HUES48 (cell line): ENCODE measurements around the gene MED27.

Experiments
- H3K27ac ChIP-seq: one replicate; pipeline ENCODE4 v1.7.0; 2013; ENCODE audit warnings: low read depth, low read length, inconsistent platforms
- H3K27me3 ChIP-seq: 2 replicates; pipeline ENCODE4 v1.6.1; 2013; ENCODE audit warnings: mild to moderate bottlenecking, low read length; ENCODE audit not compliant: control insufficient read depth, insufficient read depth
- H3K36me3 ChIP-seq: 2 replicates; pipeline ENCODE4 v1.6.1; 2013; ENCODE audit warnings: low read length; ENCODE audit not compliant: control insufficient read depth, insufficient read depth
- H3K4me1 ChIP-seq: 2 replicates; pipeline ENCODE4 v1.6.1; 2013; ENCODE audit warnings: mild to moderate bottlenecking, low read length; ENCODE audit not compliant: control insufficient read depth, insufficient read depth
- H3K4me3 ChIP-seq: 2 replicates; pipeline ENCODE4 v1.5.1; 2013; ENCODE audit warnings: mild to moderate bottlenecking, low read depth, low read length
- H3K9ac ChIP-seq: 2 replicates; pipeline ENCODE4 v1.6.1; 2013; ENCODE audit warnings: mild to moderate bottlenecking, low read depth, low read length, moderate library complexity
- H3K9me3 ChIP-seq: 2 replicates; pipeline ENCODE4 v1.6.1; 2013; ENCODE audit warnings: low read length; ENCODE audit not compliant: control insufficient read depth, insufficient read depth

MED27 gene, protein sequence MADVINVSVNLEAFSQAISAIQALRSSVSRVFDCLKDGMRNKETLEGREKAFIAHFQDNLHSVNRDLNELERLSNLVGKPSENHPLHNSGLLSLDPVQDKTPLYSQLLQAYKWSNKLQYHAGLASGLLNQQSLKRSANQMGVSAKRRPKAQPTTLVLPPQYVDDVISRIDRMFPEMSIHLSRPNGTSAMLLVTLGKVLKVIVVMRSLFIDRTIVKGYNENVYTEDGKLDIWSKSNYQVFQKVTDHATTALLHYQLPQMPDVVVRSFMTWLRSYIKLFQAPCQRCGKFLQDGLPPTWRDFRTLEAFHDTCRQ

DNA sequence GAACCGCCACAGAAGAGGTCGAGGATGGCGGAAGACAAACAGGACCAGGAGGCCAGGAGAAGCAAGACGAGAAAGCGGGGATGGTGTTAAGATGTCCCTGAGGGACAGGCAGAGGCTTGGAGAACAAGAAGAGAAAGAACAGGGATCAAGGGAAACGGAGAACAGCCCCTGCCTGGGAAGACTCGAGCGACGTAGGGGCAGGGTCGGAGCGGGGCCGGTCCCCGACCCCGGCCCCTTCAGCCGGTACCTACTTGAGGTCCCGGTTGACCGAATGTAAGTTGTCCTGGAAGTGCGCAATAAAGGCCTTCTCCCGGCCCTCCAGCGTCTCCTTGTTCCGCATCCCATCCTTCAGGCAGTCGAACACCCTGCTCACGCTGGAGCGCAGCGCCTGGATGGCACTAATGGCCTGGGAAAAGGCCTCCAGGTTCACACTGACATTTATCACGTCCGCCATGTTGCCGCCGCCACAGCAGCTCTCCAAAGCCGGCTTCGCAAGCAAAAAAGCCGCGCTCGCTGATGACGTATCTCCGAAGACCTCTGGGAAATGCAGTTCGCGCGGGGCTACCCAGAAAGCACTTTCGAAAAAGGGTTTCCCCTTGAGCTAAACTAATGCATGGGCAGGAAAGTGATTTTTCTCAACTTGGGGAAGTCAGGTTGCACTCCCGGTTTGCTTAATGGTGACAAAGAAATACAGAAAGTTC is at the start of gene MED27:
Gene MED27 (minus strand): TSS at position 477 of the 701 bp plus-strand sequence. CDS start 23 bp downstream, at position 454.
- no peaks in the 10 kb centered on the region for H3K9me3 ChIP-seq
- H3K4me1 ChIP-seq = 0 out of 2 replicates have a peak, but pooled peaks cover 5% of the 10 kb centered on the region
- H3K4me3 ChIP-seq = peak within 1 kb of the TSS; percentile 96
- H3K27ac ChIP-seq = peak within 1 kb of the TSS; percentile 14
- H3K36me3 ChIP-seq = peaks cover 26% of the 10 kb centered on the region
- no peaks in the 10 kb centered on the region for H3K27me3 ChIP-seq
- H3K9ac ChIP-seq = peak within 1 kb of the TSS; percentile 71

DNA sequence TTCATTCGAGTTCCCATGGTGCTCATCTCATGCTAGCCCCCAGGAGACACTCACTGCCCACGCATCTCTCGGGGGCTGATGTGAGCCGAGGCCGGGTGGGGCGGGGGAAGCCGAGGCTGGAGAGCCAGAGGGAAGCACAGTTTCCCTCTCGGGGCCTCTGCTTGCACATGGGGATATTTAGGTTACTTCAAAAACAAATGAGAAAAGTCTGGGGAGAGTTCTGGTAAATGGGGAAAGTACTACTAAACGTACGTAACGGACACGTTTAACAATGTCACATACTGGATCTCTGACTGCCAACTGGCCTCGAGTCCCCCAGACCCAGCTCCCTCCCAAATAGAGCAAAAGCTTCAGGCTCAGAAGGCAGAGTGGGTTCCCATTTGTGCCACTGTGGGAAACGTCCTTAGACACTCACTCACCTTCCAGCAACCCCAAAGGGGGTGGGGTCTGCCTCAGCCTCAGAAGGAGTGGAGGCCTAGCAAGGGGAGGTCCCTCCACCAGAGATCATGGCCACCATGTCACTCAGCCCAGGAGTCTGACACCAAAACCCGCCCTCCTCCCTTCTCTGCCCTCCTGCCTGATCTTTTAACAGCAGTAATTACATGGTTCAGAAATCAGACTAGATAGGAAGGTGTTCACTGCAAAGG is 48.3 kb upstream of the MED27 start:
- H3K4me1 ChIP-seq = peaks cover 27% of the 10 kb centered on the region
- H3K9ac ChIP-seq = no peak overlapping the region
- H3K4me3 ChIP-seq = no peak overlapping the region
- no peaks in the 10 kb centered on the region for H3K36me3 ChIP-seq
- H3K27me3 ChIP-seq = peaks cover 12% of the 10 kb centered on the region; the same call in 1 of the 2 replicates
- H3K9me3 ChIP-seq = no peaks in the 10 kb centered on the region
- no peak overlapping the region for H3K27ac ChIP-seq

DNA sequence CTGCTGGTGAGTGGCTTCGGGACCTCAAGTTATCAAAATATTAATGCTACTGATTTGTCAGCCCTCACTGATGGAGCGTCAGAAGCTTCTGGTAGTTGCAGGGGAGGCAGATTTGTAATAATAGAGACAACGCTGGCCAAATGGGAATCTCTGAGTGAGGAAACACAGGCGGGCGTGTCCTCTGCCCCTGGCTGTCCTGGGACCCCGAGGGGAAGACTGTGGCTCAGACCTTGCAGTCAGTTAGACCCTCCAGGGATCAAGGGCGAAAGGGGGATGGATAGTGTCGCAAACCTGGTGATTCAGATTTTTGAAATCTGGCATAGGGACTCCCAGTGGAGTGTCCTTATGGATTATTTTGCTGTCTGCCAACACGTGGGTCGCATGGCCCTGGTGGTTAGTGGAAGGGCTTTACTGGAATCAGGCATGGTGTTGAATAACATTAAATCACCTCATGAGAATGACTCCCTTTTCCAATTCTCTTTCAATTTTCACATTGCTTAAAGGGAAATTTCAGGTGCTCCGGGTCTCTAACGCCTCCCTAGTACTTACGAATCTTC is 47.1 kb upstream of the MED27 start:
- H3K9me3 ChIP-seq = no peaks in the 10 kb centered on the region
- H3K36me3 ChIP-seq = no peaks in the 10 kb centered on the region
- H3K27me3 ChIP-seq = peaks cover 12% of the 10 kb centered on the region; the same call in 1 of the 2 replicates
- no peak overlapping the region for H3K9ac ChIP-seq
- peaks cover 33% of the 10 kb centered on the region for H3K4me1 ChIP-seq
- no peak overlapping the region for H3K4me3 ChIP-seq
- no peak overlapping the region for H3K27ac ChIP-seq

DNA sequence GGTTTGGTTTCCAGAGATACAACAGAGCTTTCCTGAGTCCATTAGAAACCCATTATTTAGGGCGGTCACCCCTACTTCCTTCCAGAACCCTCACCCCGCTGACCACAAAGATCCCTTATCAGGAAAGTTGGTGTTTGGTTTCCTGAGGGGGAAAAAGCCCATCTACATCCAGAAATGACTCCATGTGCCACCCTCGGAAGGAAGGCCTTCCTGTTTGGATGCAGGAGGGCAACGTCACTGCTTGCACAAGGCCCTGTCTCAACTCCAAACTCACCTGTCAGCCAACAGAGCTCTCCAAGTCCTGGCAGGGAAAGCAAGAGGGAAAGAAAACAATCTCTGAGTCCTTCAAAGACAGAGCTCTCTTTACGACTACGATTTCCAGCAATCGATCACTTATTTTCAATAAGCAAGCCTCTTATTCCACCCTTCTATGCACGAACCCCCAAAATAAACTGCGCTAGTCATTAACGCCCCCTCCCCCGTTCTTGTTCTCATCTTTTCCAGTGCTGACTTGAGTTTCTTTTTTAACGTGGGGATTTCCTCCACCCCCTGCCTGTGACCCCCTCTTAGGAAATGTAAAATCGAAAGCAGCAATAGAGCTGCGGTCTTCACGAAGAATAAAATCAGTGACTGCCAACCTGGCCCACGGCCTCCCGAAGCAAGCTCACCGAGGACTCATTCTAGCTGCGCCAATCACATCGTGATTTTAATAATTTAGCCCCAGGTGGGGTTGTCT is 46.4 kb upstream of the MED27 start:
- Histone ChIP-seq H3K36me3 (no peaks in the 10 kb centered on the region), H3K9ac (no peak overlapping the region), H3K27me3 (peaks cover 12% of the 10 kb centered on the region; the same call in 1 of the 2 replicates), H3K4me1 (peaks cover 34% of the 10 kb centered on the region), H3K4me3 (peak overlapping the region; percentile 46), H3K9me3 (no peaks in the 10 kb centered on the region), H3K27ac (no peak overlapping the region)

DNA sequence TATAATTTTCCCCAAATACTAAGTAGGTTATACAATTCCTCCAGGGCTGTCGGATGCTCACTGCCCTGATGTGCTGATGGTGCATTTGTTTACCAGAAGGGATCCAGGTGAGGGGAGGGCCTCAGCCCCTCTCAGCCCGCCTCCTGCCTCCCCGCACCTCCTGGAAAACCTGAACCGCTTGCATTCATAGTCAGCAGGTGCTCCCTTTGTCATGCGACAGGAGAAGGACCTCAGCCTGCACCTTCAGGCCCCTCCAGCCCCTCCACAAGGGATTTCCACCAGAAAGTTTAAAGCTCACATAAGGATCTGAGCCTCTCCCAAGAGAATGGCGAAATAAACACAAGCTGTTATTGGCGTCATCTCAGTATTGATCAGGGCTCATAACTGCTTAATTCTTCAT is 45.7 kb upstream of the MED27 start:
- H3K36me3 ChIP-seq = no peaks in the 10 kb centered on the region
- peak overlapping the region; percentile 46 for H3K4me3 ChIP-seq
- no peaks in the 10 kb centered on the region for H3K9me3 ChIP-seq
- peaks cover 12% of the 10 kb centered on the region; the same call in 1 of the 2 replicates for H3K27me3 ChIP-seq
- H3K9ac ChIP-seq = no peak overlapping the region
- no peak overlapping the region for H3K27ac ChIP-seq
- H3K4me1 ChIP-seq = peaks cover 34% of the 10 kb centered on the region

DNA sequence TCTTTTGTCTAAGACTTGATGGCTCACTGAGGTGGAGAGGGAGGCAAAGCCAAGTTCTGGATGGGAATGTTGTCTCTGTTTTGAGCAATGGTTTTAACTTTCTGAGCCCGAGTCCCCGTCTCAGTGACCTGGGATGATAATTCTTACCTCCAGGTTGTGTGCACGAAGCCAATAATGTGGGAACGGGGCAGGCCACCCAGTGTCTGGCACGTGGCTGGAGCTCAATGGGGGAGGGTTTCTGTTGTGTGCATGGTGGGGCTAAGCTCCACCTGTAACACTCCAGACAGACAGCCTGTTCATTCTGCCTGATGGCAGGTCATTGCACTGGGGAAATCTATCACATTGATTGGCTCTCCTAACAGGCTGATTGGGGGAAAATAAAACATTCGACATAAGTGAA is 45.1 kb upstream of the MED27 start:
- H3K4me1 ChIP-seq = peaks cover 34% of the 10 kb centered on the region
- H3K9me3 ChIP-seq = no peaks in the 10 kb centered on the region
- no peak overlapping the region for H3K4me3 ChIP-seq
- no peaks in the 10 kb centered on the region for H3K36me3 ChIP-seq
- no peak overlapping the region for H3K9ac ChIP-seq
- H3K27ac ChIP-seq = no peak overlapping the region
- H3K27me3 ChIP-seq = peaks cover 12% of the 10 kb centered on the region; the same call in 1 of the 2 replicates

DNA sequence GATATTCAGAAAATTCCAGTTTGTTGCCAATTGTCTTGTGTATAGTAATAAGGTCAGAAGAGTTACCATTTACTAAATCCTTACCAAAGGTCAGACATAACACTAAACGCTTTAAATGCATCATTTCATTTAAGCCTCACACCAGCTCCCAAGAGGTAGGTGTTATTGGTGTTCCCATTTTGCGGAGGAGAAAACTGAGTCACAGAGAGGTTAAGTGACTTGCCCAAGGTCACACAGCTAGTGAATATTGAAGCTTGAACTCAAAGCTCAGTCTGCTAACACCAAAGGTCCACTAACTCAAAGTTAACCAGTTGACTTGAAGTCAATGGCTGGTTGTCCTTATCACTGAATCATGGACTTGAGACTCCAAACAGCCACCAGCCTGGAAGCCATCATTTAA is 41.4 kb upstream of the MED27 start:
- no peaks in the 10 kb centered on the region for H3K9me3 ChIP-seq

DNA sequence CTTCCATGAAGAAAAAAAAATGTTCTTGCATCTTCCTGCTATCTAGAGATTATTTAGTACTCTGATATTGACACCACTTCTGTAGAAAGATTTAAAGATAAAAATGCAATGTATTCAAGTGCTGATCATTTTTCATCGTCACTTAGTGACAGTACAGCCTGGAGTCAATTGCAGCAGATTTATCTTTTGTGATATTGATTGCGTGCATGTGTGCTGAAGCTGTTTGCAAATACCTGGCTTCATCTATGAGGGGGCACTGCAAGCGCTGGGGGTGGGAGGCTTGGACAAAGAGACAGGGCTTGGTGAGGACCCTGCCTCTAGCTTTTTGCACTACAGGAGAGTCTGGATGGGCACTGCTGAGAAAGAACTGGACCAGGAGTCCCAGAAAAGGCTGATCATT is 38.0 kb upstream of the MED27 start:
- Histone ChIP-seq H3K36me3 (no peaks in the 10 kb centered on the region), H3K9me3 (no peaks in the 10 kb centered on the region), H3K4me1 (peaks cover 7% of the 10 kb centered on the region), H3K27ac (no peak overlapping the region), H3K27me3 (no peaks in the 10 kb centered on the region; the same call in 1 of the 2 replicates), H3K4me3 (no peak overlapping the region), H3K9ac (no peak overlapping the region)

More for the DNA sequence above, 41.4 kb upstream of the MED27 start:
- Histone ChIP-seq H3K36me3 (no peaks in the 10 kb centered on the region), H3K4me3 (no peak overlapping the region), H3K27ac (no peak overlapping the region), H3K27me3 (peaks cover 9% of the 10 kb centered on the region; the same call in 1 of the 2 replicates), H3K4me1 (peaks cover 21% of the 10 kb centered on the region), H3K9ac (no peak overlapping the region)

DNA sequence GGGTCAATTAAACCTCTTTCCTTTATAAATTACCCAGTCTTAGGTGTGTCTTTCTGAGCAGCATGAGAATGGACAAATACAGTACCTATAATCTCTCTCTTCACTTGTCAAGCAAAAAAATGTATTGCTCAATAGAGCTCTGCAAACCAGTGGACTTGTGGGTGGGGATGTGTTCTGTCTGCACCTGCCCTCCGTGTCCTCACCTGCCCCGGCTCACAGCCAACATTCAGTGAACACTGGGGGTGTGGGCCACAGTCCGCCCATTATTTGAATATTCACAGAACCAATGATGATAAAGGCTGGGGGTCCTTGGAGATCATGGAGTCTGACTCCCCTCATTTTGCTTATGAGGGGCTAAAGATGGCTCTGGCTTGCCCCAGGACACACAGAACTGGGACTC is 36.9 kb upstream of the MED27 start:
- H3K27ac ChIP-seq = no peak overlapping the region
- H3K9me3 ChIP-seq = no peaks in the 10 kb centered on the region
- no peaks in the 10 kb centered on the region; the same call in 1 of the 2 replicates for H3K27me3 ChIP-seq
- H3K36me3 ChIP-seq = no peaks in the 10 kb centered on the region
- H3K9ac ChIP-seq = no peak overlapping the region
- no peaks in the 10 kb centered on the region for H3K4me1 ChIP-seq
- H3K4me3 ChIP-seq = no peak overlapping the region

DNA sequence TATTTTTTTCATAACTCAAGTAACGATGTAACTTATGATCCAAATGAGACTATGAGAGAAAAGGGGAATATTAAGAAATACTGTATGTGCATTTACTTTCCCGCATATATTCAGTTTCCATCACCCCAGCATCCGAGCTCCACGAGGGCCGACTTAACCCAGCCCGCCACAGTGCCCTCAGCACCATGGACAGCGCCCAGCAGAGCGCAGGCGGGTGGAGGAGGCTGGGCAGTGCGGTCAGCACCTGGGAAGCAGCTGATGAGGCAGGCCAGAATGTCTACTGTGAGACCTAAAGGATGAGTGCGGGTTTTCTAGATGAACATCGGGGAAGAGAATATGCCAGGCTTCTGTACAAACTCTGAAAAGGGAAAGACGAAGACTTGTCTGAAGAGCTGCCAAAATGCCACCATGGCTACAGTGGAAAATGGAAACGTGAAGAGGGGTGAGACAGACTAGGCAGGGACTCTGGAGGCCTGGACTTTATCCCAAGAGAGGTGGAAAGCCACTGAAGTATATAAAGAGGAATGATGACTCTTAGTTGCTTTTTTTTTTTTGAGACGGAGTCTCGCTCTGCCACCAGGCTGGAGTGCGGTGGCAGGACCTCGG is 34.5 kb upstream of the MED27 start:
- H3K27ac ChIP-seq = no peak overlapping the region
- no peak overlapping the region for H3K4me3 ChIP-seq
- no peaks in the 10 kb centered on the region for H3K36me3 ChIP-seq
- no peaks in the 10 kb centered on the region for H3K9me3 ChIP-seq
- no peak overlapping the region for H3K9ac ChIP-seq
- H3K27me3 ChIP-seq = no peaks in the 10 kb centered on the region; the same call in 1 of the 2 replicates
- no peaks in the 10 kb centered on the region for H3K4me1 ChIP-seq
